Measurements from ENCODE around the gene ATP8B2. TPM values are rescaled to one million over a fixed set of nuclear protein-coding genes. Genes with fewer than 3 reads are reported as not detected.
A peak's percentile ranks its signal among the peaks of the same experiment; 100 is the strongest.
"Not testable (repeated sequence)": the region's sequence is repeated elsewhere in the genome, so short reads cannot be mapped to it uniquely, and the experiment has no call there.

ATP8B2 gene
- total and polyA plus RNA-seq, 4 donors, result 26.7 to 44.2 (median 43.2) TPM

DNA sequence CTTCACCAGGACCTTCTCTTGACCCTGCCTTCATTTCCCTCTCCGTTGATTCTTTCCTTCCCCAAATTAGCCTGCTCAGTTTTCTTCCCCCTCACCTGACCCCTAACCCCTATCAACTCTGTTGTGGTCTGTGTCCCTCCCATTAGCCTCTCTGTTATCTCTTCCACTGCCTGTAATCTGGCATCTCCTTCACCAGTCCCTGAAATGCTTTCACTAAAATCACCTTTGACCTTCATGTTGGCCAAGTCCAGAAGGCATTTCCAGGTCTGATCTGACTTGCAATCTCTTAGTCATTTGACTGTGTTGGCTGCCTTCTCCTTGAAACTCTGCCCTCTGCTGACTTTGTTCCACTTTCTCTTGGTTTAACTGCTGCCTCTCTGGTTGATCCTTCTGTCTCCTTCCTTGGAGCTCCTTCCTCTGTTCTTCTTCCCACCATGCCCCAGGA, 28.2 kb downstream of the ATP8B2 start:
- WGBS (ENCODE audit: insufficient coverage), result 5% methylated on average over 1 of the region's 1 CpG
- Histone ChIP-seq H3K4me3 (ENCODE audit: low read depth, low read length) (no peak overlapping the region), H3K4me1 (ENCODE audit: control insufficient read depth, insufficient read depth, low read length) (peaks cover 15% of the 10 kb centered on the region), H3K27me3 (ENCODE audit: control insufficient read depth, insufficient read depth, low read length) (peaks cover 2% of the 10 kb centered on the region), H3K36me3 (ENCODE audit: control insufficient read depth, insufficient read depth, low read length) (peaks cover 21% of the 10 kb centered on the region), H3K9me3 (ENCODE audit: control insufficient read depth, insufficient read depth, low read length) (no peaks in the 10 kb centered on the region), H3K27ac (ENCODE audit: low read depth, low read length) (no peak overlapping the region)
- peak in 2 of 6 donors; percentile 13 to 28 for DNase-seq (ENCODE audit: low read depth in 4 of 6, low spot score in 6 of 6)

DNA sequence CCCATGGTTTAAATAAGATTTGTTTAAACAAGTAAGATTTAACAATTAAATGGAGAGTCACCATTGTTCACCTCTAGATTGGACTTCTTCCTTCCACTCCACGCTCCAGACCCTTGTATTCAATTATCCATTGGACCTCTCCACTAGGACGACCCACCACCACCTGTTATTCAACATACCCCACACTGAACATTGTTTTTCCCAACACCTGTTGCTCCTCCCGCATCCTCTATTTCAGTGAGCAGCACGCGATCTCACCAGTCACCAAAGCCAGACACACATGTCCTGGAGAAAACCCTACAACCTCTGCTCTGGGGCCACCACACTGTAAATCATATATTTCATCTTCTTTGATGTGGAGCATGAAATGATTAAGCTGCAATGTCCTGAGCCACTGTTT, 28.6 kb downstream of the ATP8B2 start:
- no peak for DNase-seq (ENCODE audit: low read depth in 4 of 6, low spot score in 6 of 6)
- no peaks in the 10 kb centered on the region for H3K9me3 ChIP-seq (ENCODE audit: control insufficient read depth, insufficient read depth, low read length)
- H3K27me3 ChIP-seq (ENCODE audit: control insufficient read depth, insufficient read depth, low read length), result peaks cover 2% of the 10 kb centered on the region
- H3K4me3 ChIP-seq (ENCODE audit: low read depth, low read length), result no peak overlapping the region
- H3K36me3 ChIP-seq (ENCODE audit: control insufficient read depth, insufficient read depth, low read length), result peaks cover 16% of the 10 kb centered on the region
- no peak overlapping the region for H3K27ac ChIP-seq (ENCODE audit: low read depth, low read length)
- WGBS (ENCODE audit: insufficient coverage), result 90% methylated on average over 3 of the region's 5 CpGs
- H3K4me1 ChIP-seq (ENCODE audit: control insufficient read depth, insufficient read depth, low read length), result peaks cover 15% of the 10 kb centered on the region

DNA sequence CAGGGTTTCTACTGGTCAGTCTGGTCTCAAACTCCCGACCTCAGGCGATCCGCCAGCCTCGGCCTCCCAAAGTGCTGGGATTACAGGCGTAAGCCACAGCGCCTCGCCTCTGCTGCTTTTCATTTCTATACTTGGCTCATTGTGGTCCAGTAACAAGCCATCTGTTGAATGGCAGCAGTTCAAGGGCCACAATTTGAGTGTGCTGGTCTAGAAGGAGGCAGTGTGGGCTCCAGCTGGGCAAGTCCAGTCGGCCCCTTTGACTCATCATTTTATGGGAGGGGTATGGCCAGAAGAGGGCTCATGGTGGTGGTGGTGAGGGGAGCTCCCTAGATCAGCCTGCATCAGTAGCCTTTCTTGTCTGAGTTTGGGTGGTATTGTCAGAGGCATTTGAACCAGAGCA, 33.2 kb downstream of the ATP8B2 start:
- WGBS (ENCODE audit: insufficient coverage), result 84% methylated on average over 8 of the region's 8 CpGs
- Histone ChIP-seq H3K4me3 (ENCODE audit: low read depth, low read length) (no peak overlapping the region), H3K36me3 (ENCODE audit: control insufficient read depth, insufficient read depth, low read length) (no peaks in the 10 kb centered on the region), H3K27me3 (ENCODE audit: control insufficient read depth, insufficient read depth, low read length) (no peaks in the 10 kb centered on the region), H3K27ac (ENCODE audit: low read depth, low read length) (no peak overlapping the region), H3K9me3 (ENCODE audit: control insufficient read depth, insufficient read depth, low read length) (no peaks in the 10 kb centered on the region), H3K4me1 (ENCODE audit: control insufficient read depth, insufficient read depth, low read length) (no peaks in the 10 kb centered on the region)
- no peak for DNase-seq (ENCODE audit: low read depth in 4 of 6, low spot score in 6 of 6)

DNA sequence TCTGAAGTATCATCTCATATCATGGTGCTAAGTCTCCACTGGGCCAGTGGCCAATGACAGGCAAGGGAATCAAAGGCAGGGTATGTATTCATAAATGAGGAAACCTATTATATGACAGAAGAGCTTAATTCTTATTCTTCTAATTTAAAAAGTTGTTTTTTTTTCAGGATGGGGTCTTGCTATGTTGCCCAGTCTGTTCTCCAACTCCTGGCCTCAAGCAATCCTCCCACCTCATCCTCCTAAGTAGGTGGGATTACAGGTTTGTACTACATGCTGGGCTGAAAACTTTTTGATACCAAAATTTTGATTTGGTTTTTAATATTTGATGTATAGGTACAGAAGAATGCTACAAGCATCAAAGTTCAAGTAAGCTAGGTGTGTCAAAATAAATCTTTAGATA, 35.0 kb downstream of the ATP8B2 start:
- DNase-seq (ENCODE audit: low read depth in 4 of 6, low spot score in 6 of 6), result no peak
- no peaks in the 10 kb centered on the region for H3K9me3 ChIP-seq (ENCODE audit: control insufficient read depth, insufficient read depth, low read length)
- no peaks in the 10 kb centered on the region for H3K27me3 ChIP-seq (ENCODE audit: control insufficient read depth, insufficient read depth, low read length)
- H3K4me1 ChIP-seq (ENCODE audit: control insufficient read depth, insufficient read depth, low read length), result no peaks in the 10 kb centered on the region
- no peak overlapping the region for H3K27ac ChIP-seq (ENCODE audit: low read depth, low read length)
- H3K4me3 ChIP-seq (ENCODE audit: low read depth, low read length), result no peak overlapping the region
- H3K36me3 ChIP-seq (ENCODE audit: control insufficient read depth, insufficient read depth, low read length), result no peaks in the 10 kb centered on the region

DNA sequence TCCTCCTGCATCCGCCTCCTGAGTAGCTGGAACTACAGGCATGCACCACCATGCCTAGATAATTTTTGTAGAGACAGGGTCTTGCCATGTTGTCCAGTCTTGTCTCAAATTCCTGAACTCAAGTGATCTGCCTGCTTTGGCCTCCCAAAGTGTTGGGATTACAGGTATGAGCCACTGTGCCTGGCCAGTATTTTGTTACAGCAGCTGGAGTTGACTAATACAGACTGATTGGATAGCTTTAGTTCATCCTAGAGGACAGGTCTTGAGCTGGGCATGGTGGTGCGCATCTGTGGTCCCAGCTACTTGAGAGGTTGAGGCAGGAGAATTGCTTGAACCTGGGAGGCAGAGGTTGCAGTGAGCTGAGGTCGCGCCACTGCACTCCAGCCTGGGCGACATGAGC, 35.6 kb downstream of the ATP8B2 start:
- not testable (repeated sequence) for H3K9me3 ChIP-seq (ENCODE audit: control insufficient read depth, insufficient read depth, low read length); H3K27ac ChIP-seq (ENCODE audit: low read depth, low read length); DNase-seq (ENCODE audit: low read depth in 4 of 6, low spot score in 6 of 6); H3K4me3 ChIP-seq (ENCODE audit: low read depth, low read length); H3K27me3 ChIP-seq (ENCODE audit: control insufficient read depth, insufficient read depth, low read length); H3K4me1 ChIP-seq (ENCODE audit: control insufficient read depth, insufficient read depth, low read length); H3K36me3 ChIP-seq (ENCODE audit: control insufficient read depth, insufficient read depth, low read length)
- WGBS (ENCODE audit: insufficient coverage), result 0% methylated on average over 1 of the region's 5 CpGs

DNA sequence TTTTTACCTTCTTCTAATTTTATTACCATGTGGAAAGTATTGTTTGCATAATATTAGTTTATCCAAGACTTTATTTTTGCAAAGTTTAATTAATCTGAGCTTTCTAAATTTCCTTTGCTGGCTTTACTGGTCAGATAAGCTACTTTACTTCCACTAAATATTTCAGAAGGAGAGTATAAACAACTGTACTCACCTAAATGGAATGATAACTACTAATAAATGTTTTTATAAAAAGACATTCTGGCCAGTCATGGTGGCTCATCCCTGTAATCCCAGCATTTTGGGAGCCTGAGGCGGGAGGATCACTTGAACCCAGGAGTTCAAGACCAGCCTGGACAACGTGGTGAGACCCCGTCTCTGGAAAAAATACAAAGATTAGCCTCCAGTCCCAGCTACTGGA, 36.0 kb downstream of the ATP8B2 start:
- no peaks in the 10 kb centered on the region for H3K4me1 ChIP-seq (ENCODE audit: control insufficient read depth, insufficient read depth, low read length)
- H3K27me3 ChIP-seq (ENCODE audit: control insufficient read depth, insufficient read depth, low read length), result no peaks in the 10 kb centered on the region
- no peaks in the 10 kb centered on the region for H3K36me3 ChIP-seq (ENCODE audit: control insufficient read depth, insufficient read depth, low read length)
- DNase-seq (ENCODE audit: low read depth in 4 of 6, low spot score in 6 of 6), result no peak
- no peaks in the 10 kb centered on the region for H3K9me3 ChIP-seq (ENCODE audit: control insufficient read depth, insufficient read depth, low read length)
- no peak overlapping the region for H3K27ac ChIP-seq (ENCODE audit: low read depth, low read length)
- no peak overlapping the region for H3K4me3 ChIP-seq (ENCODE audit: low read depth, low read length)
- WGBS (ENCODE audit: insufficient coverage), result 75% methylated on average over 2 of the region's 3 CpGs

DNA sequence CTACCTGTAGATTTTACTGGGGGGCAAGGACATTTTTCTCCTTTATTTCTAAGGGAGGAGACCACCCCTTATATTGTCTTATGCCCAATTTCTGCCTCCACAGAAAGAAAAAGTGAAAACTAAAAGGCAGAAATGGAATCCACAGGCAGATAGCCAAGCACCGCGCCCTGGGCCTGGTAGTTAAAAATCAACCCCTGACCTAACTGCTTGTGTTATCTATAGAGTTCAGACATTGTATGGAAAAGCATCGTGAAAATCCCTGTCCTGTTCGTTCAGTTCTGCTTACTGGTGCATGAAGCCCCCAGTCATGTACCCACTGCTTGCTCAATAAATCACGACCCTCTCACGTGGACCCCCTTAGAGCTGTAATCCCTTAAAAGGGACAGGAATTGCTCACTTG, 46.1 kb downstream of the ATP8B2 start:
- H3K4me3 ChIP-seq (ENCODE audit: low read depth, low read length), result no peak overlapping the region
- no peak for DNase-seq (ENCODE audit: low read depth in 4 of 6, low spot score in 6 of 6)
- no peaks in the 10 kb centered on the region for H3K9me3 ChIP-seq (ENCODE audit: control insufficient read depth, insufficient read depth, low read length)
- H3K4me1 ChIP-seq (ENCODE audit: control insufficient read depth, insufficient read depth, low read length), result no peaks in the 10 kb centered on the region
- H3K36me3 ChIP-seq (ENCODE audit: control insufficient read depth, insufficient read depth, low read length), result no peaks in the 10 kb centered on the region
- H3K27ac ChIP-seq (ENCODE audit: low read depth, low read length), result no peak overlapping the region
- WGBS (ENCODE audit: insufficient coverage), result 80% methylated on average over 1 of the region's 6 CpGs
- no peaks in the 10 kb centered on the region for H3K27me3 ChIP-seq (ENCODE audit: control insufficient read depth, insufficient read depth, low read length)

DNA sequence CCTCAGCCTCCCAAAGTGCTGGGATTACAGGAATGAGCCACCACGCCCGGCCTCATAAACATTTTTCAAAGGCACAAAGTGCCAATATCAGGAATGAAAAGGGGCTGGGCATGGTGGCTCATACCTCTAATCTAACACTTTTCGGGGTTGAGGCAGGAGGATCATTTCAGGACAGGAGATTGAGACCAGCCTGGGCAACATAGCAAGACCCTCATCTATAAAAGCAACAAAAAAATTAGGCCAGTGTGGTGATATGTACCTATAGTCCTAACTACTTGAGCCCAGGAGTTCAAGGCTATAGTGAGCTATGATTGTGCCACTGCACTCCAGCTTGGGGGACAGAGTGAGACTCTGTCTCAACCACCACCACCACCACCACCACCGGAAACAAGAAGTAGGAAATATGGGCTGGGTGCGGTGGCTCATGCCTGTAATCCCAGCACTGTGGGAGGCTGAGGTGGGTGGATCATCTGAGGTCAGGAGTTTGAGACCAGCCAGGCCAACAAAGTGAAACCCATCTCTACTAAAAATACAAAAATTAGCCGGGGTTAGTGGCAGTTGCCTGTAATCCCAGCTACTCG, 48.5 kb downstream of the ATP8B2 start:
- WGBS (ENCODE audit: insufficient coverage), result no CpG with 5 or more reads among the region's 7 CpGs
- not testable (repeated sequence) for DNase-seq (ENCODE audit: low read depth in 4 of 6, low spot score in 6 of 6)

DNA sequence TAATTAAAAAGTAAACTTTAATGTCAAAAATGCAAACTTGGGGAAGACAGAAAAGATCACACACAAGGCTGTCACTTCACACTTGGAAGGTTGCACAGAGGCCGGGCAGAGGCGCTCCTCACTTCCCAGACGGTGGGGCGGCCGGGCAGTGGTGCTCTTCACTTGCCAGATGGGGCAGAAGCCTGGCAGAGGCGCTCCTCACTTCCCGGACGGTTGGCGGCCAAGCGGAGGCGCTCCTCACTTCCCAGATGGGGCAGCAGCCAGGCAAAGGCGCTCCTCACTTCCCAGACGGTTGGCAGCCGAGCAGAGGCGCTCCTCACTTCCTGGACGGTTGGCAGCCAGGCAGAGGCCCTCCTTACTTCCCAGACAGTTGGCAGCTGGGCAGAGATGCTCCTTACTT, 54.0 kb downstream of the ATP8B2 start:
- no peaks in the 10 kb centered on the region for H3K27me3 ChIP-seq (ENCODE audit: control insufficient read depth, insufficient read depth, low read length)

More for the DNA sequence above, 48.5 kb downstream of the ATP8B2 start:
- H3K4me1 ChIP-seq (ENCODE audit: control insufficient read depth, insufficient read depth, low read length); H3K27me3 ChIP-seq (ENCODE audit: control insufficient read depth, insufficient read depth, low read length); H3K27ac ChIP-seq (ENCODE audit: low read depth, low read length); H3K9me3 ChIP-seq (ENCODE audit: control insufficient read depth, insufficient read depth, low read length); H3K36me3 ChIP-seq (ENCODE audit: control insufficient read depth, insufficient read depth, low read length); H3K4me3 ChIP-seq (ENCODE audit: low read depth, low read length): not testable (repeated sequence)

DNA sequence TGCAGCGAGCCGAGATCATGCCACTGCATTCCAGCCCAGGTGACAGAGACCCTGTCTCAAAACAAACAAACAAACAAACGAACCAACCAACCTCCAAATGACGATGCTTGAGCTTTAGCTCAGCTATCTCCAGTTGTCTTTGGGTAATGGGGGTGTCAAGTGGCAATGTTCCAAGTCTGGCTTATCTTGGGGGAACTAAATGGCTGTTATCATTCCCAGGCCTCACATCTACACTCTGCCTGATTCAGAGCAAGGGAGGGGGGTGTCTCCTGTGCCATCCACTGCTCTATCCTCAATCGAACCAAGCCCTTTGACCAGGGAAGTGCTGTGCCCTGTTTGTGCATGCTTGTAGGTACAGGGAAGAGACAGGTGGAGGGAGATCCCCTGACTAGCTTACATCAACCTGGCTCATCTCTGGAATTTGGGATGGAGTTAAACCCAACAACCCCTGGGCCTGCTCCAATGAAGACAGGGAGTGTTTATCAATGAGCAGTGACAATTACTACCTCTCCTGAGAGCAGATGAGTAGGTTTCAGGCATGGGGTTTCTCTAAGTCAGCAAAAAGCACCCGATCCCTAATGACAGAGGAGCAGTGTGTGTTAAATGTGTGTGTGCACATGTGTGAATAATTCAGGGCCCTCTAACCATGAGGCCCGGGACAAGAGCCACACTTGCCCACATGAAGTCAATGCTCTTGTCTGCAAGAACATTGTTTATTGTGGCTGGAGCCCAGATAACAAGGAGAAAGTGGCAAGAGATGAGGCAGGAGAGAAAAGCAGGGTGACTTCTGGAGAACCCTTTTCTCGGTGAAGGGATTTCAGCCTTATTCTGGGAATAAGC, 59.5 kb downstream of the ATP8B2 start:
- 42% methylated on average over 1 of the region's 8 CpGs for WGBS (ENCODE audit: insufficient coverage)
- Histone ChIP-seq H3K4me3 (ENCODE audit: low read depth, low read length) (no peak overlapping the region), H3K27ac (ENCODE audit: low read depth, low read length) (no peak overlapping the region), H3K27me3 (ENCODE audit: control insufficient read depth, insufficient read depth, low read length) (no peaks in the 10 kb centered on the region), H3K4me1 (ENCODE audit: control insufficient read depth, insufficient read depth, low read length) (no peaks in the 10 kb centered on the region), H3K36me3 (ENCODE audit: control insufficient read depth, insufficient read depth, low read length) (no peaks in the 10 kb centered on the region), H3K9me3 (ENCODE audit: control insufficient read depth, insufficient read depth, low read length) (no peaks in the 10 kb centered on the region)
- no peak for DNase-seq (ENCODE audit: low read depth in 4 of 6, low spot score in 6 of 6)

More for the DNA sequence above, 54.0 kb downstream of the ATP8B2 start:
- no peaks in the 10 kb centered on the region for H3K9me3 ChIP-seq (ENCODE audit: control insufficient read depth, insufficient read depth, low read length)
- H3K27ac ChIP-seq (ENCODE audit: low read depth, low read length), result no peak overlapping the region
- no peak for DNase-seq (ENCODE audit: low read depth in 4 of 6, low spot score in 6 of 6)
- WGBS (ENCODE audit: insufficient coverage), result 93% methylated on average over 16 of the region's 16 CpGs
- H3K4me1 ChIP-seq (ENCODE audit: control insufficient read depth, insufficient read depth, low read length), result no peaks in the 10 kb centered on the region
- H3K36me3 ChIP-seq (ENCODE audit: control insufficient read depth, insufficient read depth, low read length), result no peaks in the 10 kb centered on the region
- H3K4me3 ChIP-seq (ENCODE audit: low read depth, low read length), result no peak overlapping the region

Measured in spinal cord (tissue), 10 donors.